Neuron (in vitro differentiated cells): ENCODE results near the gene SDC4.

Source experiments
- H2AFZ ChIP-seq: one replicate; pipeline ENCODE4 v1.6.1; 2013; ENCODE audit warnings: low read depth, mild to moderate bottlenecking, inconsistent platforms, low read length, moderate library complexity
- H3K27me3 ChIP-seq: one replicate; pipeline ENCODE4 v1.6.1; 2013; ENCODE audit warnings: low read length; ENCODE audit not compliant: insufficient read depth
- H3K36me3 ChIP-seq: one replicate; pipeline ENCODE4 v1.6.1; 2013; ENCODE audit warnings: low read length; ENCODE audit not compliant: insufficient read depth
- H3K4me1 ChIP-seq: one replicate; pipeline ENCODE4 v1.6.1; 2013; ENCODE audit warnings: low read length; ENCODE audit not compliant: insufficient read depth
- H3K4me3 ChIP-seq: 2 replicates; pipeline ENCODE4 v1.5.1; 2013; ENCODE audit warnings: mild to moderate bottlenecking, low read length, moderate library complexity
- H3K9me3 ChIP-seq: one replicate; pipeline ENCODE4 v1.6.1; 2013; ENCODE audit warnings: low read length

The SDC4 gene

GRCh38 chr20:45345104-45345936, 2.9 kb downstream of the SDC4 start:
- Histone ChIP-seq H2AFZ (no peak overlapping the region), H3K9me3 (no peaks in the 10 kb centered on the region), H3K36me3 (no peaks in the 10 kb centered on the region), H3K27me3 (peaks cover 22% of the 10 kb centered on the region), H3K4me1 (peaks cover 36% of the 10 kb centered on the region), H3K4me3 (no peak overlapping the region)

DNA sequence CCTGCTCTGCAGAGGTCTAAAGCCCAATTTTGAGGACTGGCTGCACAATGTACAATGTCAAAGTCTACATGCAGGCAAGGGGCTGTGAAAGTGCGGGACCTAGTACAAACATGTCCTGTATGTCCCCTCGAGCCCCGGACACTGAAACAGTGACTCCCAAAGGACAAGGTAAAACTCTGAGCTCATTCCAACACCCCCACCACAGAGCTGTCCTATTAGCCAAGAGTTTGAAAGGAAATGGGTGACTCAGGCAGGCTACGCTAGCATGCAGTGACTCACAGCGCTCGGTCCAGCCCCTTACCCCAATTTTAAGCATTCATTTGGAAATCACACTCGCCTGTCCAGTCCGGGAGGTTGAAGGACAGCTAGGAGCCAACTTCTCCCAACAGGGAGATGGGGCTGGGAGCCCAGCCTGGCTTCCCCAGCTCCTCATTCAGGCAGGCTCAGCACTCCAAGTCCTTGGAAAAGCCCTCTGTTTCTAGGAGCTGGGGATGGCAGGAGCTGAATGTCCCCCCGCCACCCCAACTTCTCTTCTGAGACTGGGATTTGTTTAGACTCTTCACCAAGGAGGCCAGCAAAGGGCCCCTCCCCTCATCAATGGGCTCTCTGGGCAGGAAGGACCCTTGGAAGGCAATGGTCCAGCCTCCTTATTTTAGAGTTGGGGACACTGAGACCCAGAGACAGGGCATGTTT, 3.9 kb downstream of the SDC4 start:
- Histone ChIP-seq H3K4me3 (no peak overlapping the region), H2AFZ (no peak overlapping the region), H3K9me3 (no peaks in the 10 kb centered on the region), H3K27me3 (peaks cover 22% of the 10 kb centered on the region), H3K4me1 (peaks cover 36% of the 10 kb centered on the region), H3K36me3 (no peaks in the 10 kb centered on the region)

GRCh38 chr20:45343532-45344167, 4.6 kb downstream of the SDC4 start:
- peaks cover 22% of the 10 kb centered on the region for H3K27me3 ChIP-seq
- H3K4me3 ChIP-seq, result no peak overlapping the region
- peaks cover 36% of the 10 kb centered on the region for H3K4me1 ChIP-seq
- no peaks in the 10 kb centered on the region for H3K9me3 ChIP-seq
- no peak overlapping the region for H2AFZ ChIP-seq
- H3K36me3 ChIP-seq, result no peaks in the 10 kb centered on the region

DNA sequence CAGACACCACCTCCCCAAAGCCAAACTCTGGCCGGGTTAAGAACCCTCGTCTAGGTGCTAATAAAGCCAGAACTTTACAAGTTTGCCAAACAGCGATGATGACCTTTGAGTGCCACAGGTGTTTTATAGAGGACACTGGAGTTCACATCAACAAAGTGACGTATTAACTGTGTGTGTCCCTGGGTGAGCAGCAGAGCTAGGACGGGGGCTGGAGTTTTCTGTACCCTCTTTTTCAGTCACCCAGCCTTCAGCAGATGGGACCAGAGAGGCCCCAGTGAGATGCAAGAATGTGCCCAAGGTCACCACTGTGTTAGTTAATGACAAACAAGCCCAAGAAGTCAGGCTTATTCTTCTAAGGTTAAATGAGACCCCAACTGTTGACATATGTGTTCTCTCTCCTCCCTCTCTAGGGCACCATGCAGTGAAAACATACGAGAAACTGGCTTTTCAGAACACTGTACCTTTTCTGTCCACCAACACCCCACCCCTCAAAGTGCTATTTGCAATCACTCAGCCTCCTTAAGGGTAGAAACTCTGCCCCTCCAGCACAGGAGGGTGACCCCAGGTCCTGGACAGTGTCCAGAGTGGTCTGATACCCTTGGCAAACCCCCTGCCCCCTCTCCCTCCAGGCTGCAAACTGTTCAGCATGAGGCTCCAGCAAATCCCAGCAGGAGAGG, 5.2 kb downstream of the SDC4 start:
- Histone ChIP-seq H2AFZ (no peak overlapping the region), H3K36me3 (no peaks in the 10 kb centered on the region), H3K4me1 (peaks cover 36% of the 10 kb centered on the region), H3K4me3 (no peak overlapping the region), H3K9me3 (no peaks in the 10 kb centered on the region), H3K27me3 (peaks cover 22% of the 10 kb centered on the region)

GRCh38 chr20:45341939-45342854, 6.0 kb downstream of the SDC4 start:
- H3K36me3 ChIP-seq, result no peaks in the 10 kb centered on the region
- no peaks in the 10 kb centered on the region for H3K9me3 ChIP-seq
- H3K4me3 ChIP-seq, result no peak overlapping the region
- peak overlapping the region; percentile 41 for H2AFZ ChIP-seq
- H3K4me1 ChIP-seq, result peaks cover 29% of the 10 kb centered on the region
- peaks cover 15% of the 10 kb centered on the region for H3K27me3 ChIP-seq

- Histone ChIP-seq H3K36me3 (no peaks in the 10 kb centered on the region), H2AFZ (peak overlapping the region; percentile 41), H3K9me3 (no peaks in the 10 kb centered on the region), H3K4me3 (no peak overlapping the region), H3K27me3 (peaks cover 9% of the 10 kb centered on the region), H3K4me1 (peaks cover 27% of the 10 kb centered on the region)
Observed at GRCh38 chr20:45341579-45341938, 6.7 kb downstream of the SDC4 start.

- peaks cover 25% of the 10 kb centered on the region for H3K4me1 ChIP-seq
- no peaks in the 10 kb centered on the region for H3K36me3 ChIP-seq
- no peak overlapping the region for H3K4me3 ChIP-seq
- H3K27me3 ChIP-seq, result peaks cover 3% of the 10 kb centered on the region
- no peaks in the 10 kb centered on the region for H3K9me3 ChIP-seq
- H2AFZ ChIP-seq, result no peak overlapping the region
Observed at GRCh38 chr20:45340951-45341350, 7.3 kb downstream of the SDC4 start.

GRCh38 chr20:45340236-45340847, 7.9 kb downstream of the SDC4 start:
- Histone ChIP-seq H2AFZ (no peak overlapping the region), H3K4me3 (no peak overlapping the region), H3K27me3 (peaks cover under 1% of the 10 kb centered on the region), H3K9me3 (no peaks in the 10 kb centered on the region), H3K4me1 (peaks cover 25% of the 10 kb centered on the region), H3K36me3 (no peaks in the 10 kb centered on the region)

DNA sequence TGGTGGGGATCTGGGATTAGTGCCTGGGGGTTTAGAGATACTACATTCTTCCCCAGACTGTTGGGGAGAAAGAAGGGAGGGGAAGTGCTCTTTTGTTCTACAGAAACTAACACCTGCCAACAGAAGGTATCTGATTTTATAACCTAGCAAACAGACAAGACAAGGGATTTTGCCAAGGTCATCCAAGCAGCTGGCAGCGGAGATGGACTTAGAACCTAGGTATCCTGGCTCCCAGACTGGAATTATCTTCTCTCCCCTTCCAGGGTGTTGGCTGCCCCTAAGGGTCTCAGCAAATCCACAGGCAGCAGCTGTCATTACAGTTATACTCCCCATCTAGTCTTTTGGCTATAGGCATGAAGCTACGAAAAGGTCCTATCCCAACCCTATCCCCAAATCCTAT, 8.4 kb downstream of the SDC4 start:
- no peaks in the 10 kb centered on the region for H3K9me3 ChIP-seq
- H3K4me3 ChIP-seq, result no peak overlapping the region
- H2AFZ ChIP-seq, result no peak overlapping the region
- H3K4me1 ChIP-seq, result peaks cover 25% of the 10 kb centered on the region
- H3K36me3 ChIP-seq, result no peaks in the 10 kb centered on the region
- no peaks in the 10 kb centered on the region for H3K27me3 ChIP-seq

DNA sequence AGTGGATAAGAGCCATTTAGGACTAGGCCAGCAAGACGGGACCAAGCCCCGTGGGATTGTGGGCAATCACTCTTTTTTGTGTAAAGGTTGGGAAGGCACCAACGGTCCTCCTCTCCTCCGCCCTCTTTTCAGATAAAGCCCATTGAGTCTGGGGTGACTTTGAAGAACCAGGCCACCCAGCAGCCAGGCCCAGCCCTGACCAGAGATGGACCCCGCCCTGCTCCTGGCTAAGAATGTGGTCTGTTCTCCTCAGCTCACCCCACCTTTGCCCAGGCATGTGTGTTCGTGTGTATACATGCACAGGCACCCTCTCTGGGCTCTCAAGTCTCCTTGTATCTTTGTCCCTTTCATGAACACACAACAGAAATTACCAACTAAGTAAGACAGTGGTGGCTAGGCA, 9.1 kb downstream of the SDC4 start:
- Histone ChIP-seq H3K4me3 (no peak overlapping the region), H3K9me3 (no peaks in the 10 kb centered on the region), H3K36me3 (no peaks in the 10 kb centered on the region), H3K27me3 (no peaks in the 10 kb centered on the region), H2AFZ (no peak overlapping the region), H3K4me1 (peaks cover 23% of the 10 kb centered on the region)

GRCh38 chr20:45338121-45339030, 9.8 kb downstream of the SDC4 start:
- Histone ChIP-seq H3K4me3 (no peak overlapping the region), H3K4me1 (peaks cover 18% of the 10 kb centered on the region), H2AFZ (no peak overlapping the region), H3K27me3 (no peaks in the 10 kb centered on the region), H3K36me3 (no peaks in the 10 kb centered on the region), H3K9me3 (no peaks in the 10 kb centered on the region)
